ENCODE measurements around the gene HAPLN1. TPM values are rescaled to one million over a fixed set of nuclear protein-coding genes. Genes with fewer than 3 reads are reported as not detected.

The HAPLN1 gene
- total RNA-seq, 1 experiment from 2014 or later, result not detected

DNA sequence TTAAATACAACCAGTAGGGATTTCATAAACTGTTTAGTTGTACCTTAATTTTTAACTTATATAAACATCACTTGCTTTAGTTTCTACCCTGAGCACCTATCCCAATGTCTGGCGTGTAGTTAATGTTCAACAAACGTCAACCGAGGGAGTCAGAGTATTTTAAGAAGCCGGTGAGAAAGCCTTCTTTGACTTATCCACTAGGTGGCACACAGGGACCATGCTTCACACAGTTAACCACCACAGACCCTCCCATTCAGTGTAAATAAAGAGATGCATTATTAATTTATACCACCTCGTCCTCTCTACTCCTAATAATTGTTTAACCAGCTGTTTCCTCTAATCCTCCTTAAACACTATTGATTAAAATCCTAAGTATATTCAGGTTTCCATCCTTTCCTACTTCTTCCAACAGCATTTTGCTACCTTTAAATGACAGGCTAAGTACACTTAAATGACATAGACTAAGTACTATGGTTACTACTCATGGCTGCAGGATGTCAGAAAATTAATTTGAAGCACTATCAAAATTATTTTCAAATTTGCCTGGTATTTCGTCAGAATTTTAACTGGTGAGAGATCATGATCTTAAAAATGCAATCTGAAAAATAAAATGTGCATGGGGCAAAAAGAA lies 2.3 kb downstream of the HAPLN1 start:
- Mint-ChIP-seq H3K36me3 (ENCODE audit: insufficient read depth, unreplicated experiment) (peaks cover 10% of the 10 kb centered on the region), H3K9me3 (ENCODE audit: low read depth, unreplicated experiment) (no peaks in the 10 kb centered on the region), H3K27ac (ENCODE audit: unreplicated experiment) (no peak overlapping the region), H3K4me3 (ENCODE audit: low read depth, unreplicated experiment) (no peak overlapping the region), H3K4me1 (ENCODE audit: low read depth, unreplicated experiment) (peaks cover 25% of the 10 kb centered on the region), H3K27me3 (ENCODE audit: unreplicated experiment) (peaks cover 13% of the 10 kb centered on the region)
- CTCF ChIA-PET, result interaction anchor here (1.0 kb wide), 1 partner anchor 537 kb away, joined by 3 read pairs; no protein-coding TSS in a partner anchor
- intact Hi-C loops (cut with micrococcal nuclease; ENCODE audit: unreplicated experiment), result loop anchor here (1.0 to 10.0 kb wide), 3 partner anchors 537 to 1576 kb away; no protein-coding TSS in a partner anchor
- TF ChIP-seq, protein P1, sequence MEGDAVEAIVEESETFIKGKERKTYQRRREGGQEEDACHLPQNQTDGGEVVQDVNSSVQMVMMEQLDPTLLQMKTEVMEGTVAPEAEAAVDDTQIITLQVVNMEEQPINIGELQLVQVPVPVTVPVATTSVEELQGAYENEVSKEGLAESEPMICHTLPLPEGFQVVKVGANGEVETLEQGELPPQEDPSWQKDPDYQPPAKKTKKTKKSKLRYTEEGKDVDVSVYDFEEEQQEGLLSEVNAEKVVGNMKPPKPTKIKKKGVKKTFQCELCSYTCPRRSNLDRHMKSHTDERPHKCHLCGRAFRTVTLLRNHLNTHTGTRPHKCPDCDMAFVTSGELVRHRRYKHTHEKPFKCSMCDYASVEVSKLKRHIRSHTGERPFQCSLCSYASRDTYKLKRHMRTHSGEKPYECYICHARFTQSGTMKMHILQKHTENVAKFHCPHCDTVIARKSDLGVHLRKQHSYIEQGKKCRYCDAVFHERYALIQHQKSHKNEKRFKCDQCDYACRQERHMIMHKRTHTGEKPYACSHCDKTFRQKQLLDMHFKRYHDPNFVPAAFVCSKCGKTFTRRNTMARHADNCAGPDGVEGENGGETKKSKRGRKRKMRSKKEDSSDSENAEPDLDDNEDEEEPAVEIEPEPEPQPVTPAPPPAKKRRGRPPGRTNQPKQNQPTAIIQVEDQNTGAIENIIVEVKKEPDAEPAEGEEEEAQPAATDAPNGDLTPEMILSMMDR (IDR thresholded peaks at IDR 0.05; ENCODE audit: unreplicated experiment), result peak; percentile 91
- BruUV-seq (replicated peaks), result no TSS peak
- DNase-seq, result peak; percentile 69

DNA sequence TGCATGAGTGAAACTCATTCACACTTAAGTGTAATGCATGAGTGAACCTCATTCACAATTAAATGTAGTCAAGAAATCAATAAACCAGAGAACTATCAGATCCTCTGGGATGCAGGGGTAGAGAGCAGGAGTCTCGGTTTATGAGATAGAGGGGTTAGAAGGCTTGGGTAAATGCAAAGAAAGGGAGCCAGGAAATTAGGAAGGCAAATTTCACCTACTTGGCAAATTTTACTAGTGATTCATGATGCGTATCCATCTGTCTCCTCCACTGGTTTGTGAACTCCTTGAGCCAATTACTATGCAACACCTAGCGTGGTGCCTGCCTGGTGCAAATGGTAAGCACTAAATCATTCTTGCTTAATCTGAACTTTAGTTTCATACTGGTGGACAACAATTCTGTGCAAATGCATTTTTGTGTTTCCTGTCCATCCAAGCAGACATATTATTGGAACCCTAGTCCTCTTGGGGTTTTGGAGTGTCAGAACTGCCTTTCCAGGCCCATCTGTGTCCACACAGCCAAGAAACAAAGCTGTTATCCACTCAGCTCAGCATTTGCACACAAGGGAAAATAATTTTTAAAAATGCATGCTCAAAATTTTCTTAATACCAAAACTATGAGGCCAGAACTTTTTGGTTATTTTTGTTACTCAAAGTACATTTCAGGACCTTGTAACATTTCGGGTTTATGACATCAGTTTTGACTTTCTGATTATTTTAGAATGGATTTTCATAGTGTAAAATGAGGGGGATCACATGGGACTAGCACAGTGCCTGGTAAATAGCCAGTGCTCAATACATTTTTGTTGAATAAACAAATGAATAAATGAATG lies 5.2 kb downstream of the HAPLN1 start:
- CTCF ChIA-PET, result no interaction called here
- H3K27ac Mint-ChIP-seq (ENCODE audit: unreplicated experiment), result no peak overlapping the region
- TF ChIP-seq, protein P1 (IDR thresholded peaks at IDR 0.05; ENCODE audit: unreplicated experiment), result no peak
- intact Hi-C loops (cut with micrococcal nuclease; ENCODE audit: unreplicated experiment), result loop anchor here (5.0 to 10.0 kb wide), 2 partner anchors 1363 to 1579 kb away; no protein-coding TSS in a partner anchor
- H3K4me3 Mint-ChIP-seq (ENCODE audit: low read depth, unreplicated experiment), result no peak overlapping the region
- no peaks in the 10 kb centered on the region for H3K9me3 Mint-ChIP-seq (ENCODE audit: low read depth, unreplicated experiment)
- DNase-seq, result no peak
- no peaks in the 10 kb centered on the region for H3K36me3 Mint-ChIP-seq (ENCODE audit: insufficient read depth, unreplicated experiment)
- H3K27me3 Mint-ChIP-seq (ENCODE audit: unreplicated experiment), result peaks cover 7% of the 10 kb centered on the region
- peaks cover 18% of the 10 kb centered on the region for H3K4me1 Mint-ChIP-seq (ENCODE audit: low read depth, unreplicated experiment)
- no TSS peak for BruUV-seq (replicated peaks)

DNA sequence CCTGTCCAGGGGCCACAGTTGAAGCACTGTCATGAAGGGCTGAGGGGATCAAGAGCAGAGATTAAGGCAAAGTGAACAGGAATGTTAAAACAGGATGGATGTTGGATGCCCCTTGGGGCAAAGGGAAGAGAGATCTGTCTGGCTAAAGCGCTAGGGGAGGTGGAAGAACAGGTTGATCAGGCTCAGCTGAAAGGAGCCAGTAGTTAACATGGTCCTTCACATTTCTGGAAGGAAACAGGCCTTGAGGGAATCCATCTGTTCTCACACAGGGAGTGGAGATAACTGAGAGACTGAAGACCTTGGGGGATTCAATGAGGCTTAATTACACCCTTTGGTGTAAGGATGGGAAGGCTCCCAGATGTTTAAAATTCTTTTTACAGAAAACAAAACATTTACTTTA lies 5.8 kb downstream of the HAPLN1 start:
- BruUV-seq (replicated peaks), result no TSS peak
- Mint-ChIP-seq H3K9me3 (ENCODE audit: low read depth, unreplicated experiment) (no peaks in the 10 kb centered on the region), H3K27ac (ENCODE audit: unreplicated experiment) (no peak overlapping the region), H3K4me3 (ENCODE audit: low read depth, unreplicated experiment) (no peak overlapping the region), H3K27me3 (ENCODE audit: unreplicated experiment) (peaks cover 10% of the 10 kb centered on the region), H3K36me3 (ENCODE audit: insufficient read depth, unreplicated experiment) (no peaks in the 10 kb centered on the region), H3K4me1 (ENCODE audit: low read depth, unreplicated experiment) (peaks cover 18% of the 10 kb centered on the region)
- TF ChIP-seq, protein P1 (IDR thresholded peaks at IDR 0.05; ENCODE audit: unreplicated experiment), result no peak
- DNase-seq, result peak; percentile 45
- intact Hi-C loops (cut with micrococcal nuclease; ENCODE audit: unreplicated experiment), result loop anchor here (5.0 to 10.0 kb wide), 2 partner anchors 1363 to 1580 kb away; no protein-coding TSS in a partner anchor
- CTCF ChIA-PET, result no interaction called here

DNA sequence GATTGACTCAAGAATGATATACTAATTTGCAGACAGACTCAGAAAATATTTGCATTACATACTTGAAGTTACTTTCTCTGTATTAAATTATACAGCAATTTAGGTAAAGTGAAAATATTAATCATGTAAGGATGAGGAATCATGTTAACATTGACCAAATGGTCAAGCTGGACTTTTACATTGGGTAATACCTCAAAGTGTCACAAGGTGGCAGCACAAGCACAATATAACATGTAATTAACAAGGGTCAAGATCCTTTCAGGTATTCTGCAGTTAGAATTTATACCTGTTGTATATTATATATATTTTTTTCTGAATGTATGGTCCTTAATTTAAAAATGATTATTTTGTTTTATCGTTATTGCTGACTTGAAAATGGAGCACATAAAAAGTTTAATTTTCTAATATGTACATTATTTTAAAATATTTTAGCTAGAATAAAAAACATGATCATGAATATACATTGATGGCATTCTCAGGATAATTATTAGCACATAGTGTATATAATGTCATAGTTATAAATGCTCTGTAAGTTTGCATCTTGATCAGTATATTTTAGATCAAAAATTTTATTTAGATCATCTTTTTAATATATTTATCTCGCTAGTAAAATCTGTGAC lies 8.6 kb downstream of the HAPLN1 start:
- CTCF ChIA-PET, result interaction anchor here (0.6 to 0.9 kb wide), 2 partner anchors 10 to 104 kb away, joined by 3 to 4 read pairs; no protein-coding TSS in a partner anchor
- no TSS peak for BruUV-seq (replicated peaks)
- TF ChIP-seq, protein P1 (IDR thresholded peaks at IDR 0.05; ENCODE audit: unreplicated experiment), result peak; percentile 69
- H3K4me3 Mint-ChIP-seq (ENCODE audit: low read depth, unreplicated experiment), result no peak overlapping the region
- peak; percentile 72 for DNase-seq
- H3K4me1 Mint-ChIP-seq (ENCODE audit: low read depth, unreplicated experiment), result peaks cover 9% of the 10 kb centered on the region
- H3K27ac Mint-ChIP-seq (ENCODE audit: unreplicated experiment), result no peak overlapping the region
- no peaks in the 10 kb centered on the region for H3K9me3 Mint-ChIP-seq (ENCODE audit: low read depth, unreplicated experiment)
- intact Hi-C loops (cut with micrococcal nuclease; ENCODE audit: unreplicated experiment), result loop anchor here (1.0 to 10.0 kb wide), 2 partner anchors 104 to 1583 kb away; no protein-coding TSS in a partner anchor
- no peaks in the 10 kb centered on the region for H3K36me3 Mint-ChIP-seq (ENCODE audit: insufficient read depth, unreplicated experiment)
- peaks cover 18% of the 10 kb centered on the region for H3K27me3 Mint-ChIP-seq (ENCODE audit: unreplicated experiment)

All from Calu3 (cell line).